T-cell (primary cell): ENCODE measurements around the gene KDM8. TPM values are rescaled to one million over a fixed set of nuclear protein-coding genes. Genes with fewer than 3 reads are reported as not detected.
A peak's percentile ranks its signal among the peaks of the same experiment; 100 is the strongest.

Experiments used
- ATAC-seq, 4 experiments: fragments of 200-7000 bp in 3 of 4; fragments of 150-1000 bp in 1 of 4; cut with Tn5 transposase; replicated peaks in 1 of 4; 1 replicate in 3 of 4; 2 replicates in 1 of 4; pipeline ENCODE4 v1.10.0; 2021; ENCODE audit warnings: moderate library complexity in 3 of 4, mild to moderate bottlenecking in 2 of 4, moderate number of reproducible peaks in 1 of 4
- CTCF ChIA-PET, 2 donors: fragments of 300-600 bp; sonication (Branson Sonifier 250); formaldehyde crosslinking; loops; one replicate each; lab custom pipeline; 2022; ENCODE audit warnings: antibody characterized with exemption in 2 of 2; lab: Charles Lee
- POLR2A ChIA-PET, 2 donors: fragments of 300-600 bp; sonication (Branson Sonifier 250); formaldehyde crosslinking; loops; one replicate each; lab custom pipeline; 2022; ENCODE audit warnings: antibody characterized with exemption in 2 of 2; lab: Charles Lee
- DNase-seq, 35 experiments: peaks; one replicate each; pipeline versions ENCODE4 v3.0.0 to v3.0.0-alpha.2; 2013 to 2023
- H3K27ac ChIP-seq: one replicate; pipeline ENCODE4 v1.5.1; 2013; ENCODE audit warnings: low read length
- H3K27me3 ChIP-seq, 2 experiments: replicated peaks in 1 of 2; 1 replicate in 1 of 2; 2 replicates in 1 of 2; pipeline versions ENCODE4 v1.6.1 to v1.7.0; 2013; ENCODE audit warnings: low read length in 1 of 2, mixed read lengths in 1 of 2; ENCODE audit not compliant: control insufficient read depth in 2 of 2, insufficient read depth in 2 of 2; ENCODE audit errors: extremely low read depth in 1 of 2
- H3K36me3 ChIP-seq, 2 donors: 1 replicate in 1 of 2; 2 replicates in 1 of 2; pipeline versions ENCODE4 v1.6.1 to v1.7.0; 2013; ENCODE audit warnings: low read length in 1 of 2; ENCODE audit not compliant: control insufficient read depth in 2 of 2, insufficient read depth in 1 of 2; ENCODE audit errors: extremely low read depth in 1 of 2
- H3K4me1 ChIP-seq, 2 experiments: 1 replicate in 1 of 2; 2 replicates in 1 of 2; pipeline versions ENCODE4 v1.6.1 to v1.7.0; 2013; ENCODE audit warnings: low read length in 2 of 2, mixed read lengths in 1 of 2; ENCODE audit not compliant: insufficient read depth in 2 of 2, control insufficient read depth in 1 of 2; ENCODE audit errors: extremely low read depth in 1 of 2
- H3K4me3 ChIP-seq, 2 donors: 1 replicate in 1 of 2; 2 replicates in 1 of 2; pipeline versions ENCODE4 v1.5.1 to v1.7.0; 2013; ENCODE audit warnings: mild to moderate bottlenecking in 2 of 2, low read length in 1 of 2, moderate library complexity in 1 of 2; ENCODE audit not compliant: control insufficient read depth in 1 of 2; ENCODE audit errors: extremely low read depth in 1 of 2
- H3K9me3 ChIP-seq: 2 replicates; pipeline ENCODE4 v1.7.0; 2013
- H3K27ac Mint-ChIP-seq, 2 donors: one replicate each; pipeline ENCODE4 v1.8.0; 2020 to 2021; ENCODE audit warnings: mild to moderate bottlenecking in 2 of 2, mixed read lengths in 2 of 2
- H3K27me3 Mint-ChIP-seq, 2 donors: one replicate each; pipeline ENCODE4 v1.8.0; 2021 to 2022; ENCODE audit warnings: mixed read lengths in 2 of 2
- H3K36me3 Mint-ChIP-seq: one replicate; pipeline ENCODE4 v1.8.0; 2021; ENCODE audit warnings: mixed read lengths
- H3K4me1 Mint-ChIP-seq, 3 donors: one replicate each; pipeline ENCODE4 v1.8.0; 2020 to 2022; ENCODE audit warnings: mixed read lengths in 3 of 3, mild to moderate bottlenecking in 1 of 3
- H3K4me3 Mint-ChIP-seq, 3 donors: one replicate each; pipeline ENCODE4 v1.8.0; 2020 to 2022; ENCODE audit warnings: mild to moderate bottlenecking in 3 of 3, mixed read lengths in 3 of 3, moderate library complexity in 3 of 3
- H3K9me3 Mint-ChIP-seq, 3 donors: one replicate each; pipeline ENCODE4 v1.8.0; 2020 to 2022; ENCODE audit warnings: mixed read lengths in 3 of 3
- WGBS: methylation state at CpG from one replicate; pipeline ENCODE4 v1.1.5; 2013; ENCODE audit warnings: missing lambda C conversion rate; ENCODE audit not compliant: insufficient coverage; 5-methylcytosine and 5-hydroxymethylcytosine counted together
- total RNA-seq, 35 experiments: library from RNA in 6 of 35; stranded (reverse) in 6 of 35; fragments of 120-200 nt in 1 of 35; gene quantifications; one replicate each; pipeline versions ENCODE4 v1.2.1 to v1.2.4 and lab custom pipeline; 2013 to 2026

The KDM8 gene
- total RNA-seq, 5 donors from 2014 or later (not counting 1 experiment from before 2014, with no cell fraction given): 13.4 to 25.6 (median 23.5) TPM

DNA sequence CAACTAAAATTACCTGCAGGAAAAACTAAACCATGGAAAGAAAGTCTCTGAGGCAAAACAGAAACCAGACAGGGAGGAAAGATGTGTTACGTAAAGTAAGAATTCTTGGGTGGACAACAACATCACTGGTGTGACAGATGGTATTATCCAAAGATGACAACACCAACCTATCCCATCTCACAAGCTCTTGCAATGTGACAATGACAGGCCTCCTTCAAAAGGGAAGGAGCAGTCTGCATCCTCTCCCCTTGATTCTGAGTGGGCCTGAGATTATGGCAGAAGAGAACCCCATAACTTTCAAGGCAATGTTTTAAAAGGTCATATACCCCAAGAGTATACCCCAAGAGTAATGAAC lies 17.6 kb upstream of the KDM8 start:
- H3K9me3 ChIP-seq: no peaks in the 10 kb centered on the region
- DNase-seq (no peak), ATAC-seq (no peak)
- peaks cover 0 to 4% of the 10 kb centered on the region in 2 experiments for H3K4me1 ChIP-seq
- ChIA-PET CTCF (no interaction called here), POLR2A (no interaction called here)
- Mint-ChIP-seq H3K27me3 (no peaks in the 10 kb centered on the region), H3K4me3 (no peak overlapping the region), H3K36me3 (no peaks in the 10 kb centered on the region), H3K4me1 (peaks cover 6 to 19% (median 15%) of the 10 kb centered on the region in 3 donors), H3K9me3 (peaks cover 0 to 3% (median 0%) of the 10 kb centered on the region in 3 donors), H3K27ac (peak overlapping the region in 1 of 2 donors; percentile 11)
- WGBS: no CpG with 5 or more reads among the region's 1 CpG
- H3K36me3 ChIP-seq: no peaks in the 10 kb centered on the region
- H3K27me3 ChIP-seq: peaks cover 0 to 5% of the 10 kb centered on the region in 2 experiments
- H3K4me3 ChIP-seq: no peak overlapping the region
- no peak overlapping the region for H3K27ac ChIP-seq

DNA sequence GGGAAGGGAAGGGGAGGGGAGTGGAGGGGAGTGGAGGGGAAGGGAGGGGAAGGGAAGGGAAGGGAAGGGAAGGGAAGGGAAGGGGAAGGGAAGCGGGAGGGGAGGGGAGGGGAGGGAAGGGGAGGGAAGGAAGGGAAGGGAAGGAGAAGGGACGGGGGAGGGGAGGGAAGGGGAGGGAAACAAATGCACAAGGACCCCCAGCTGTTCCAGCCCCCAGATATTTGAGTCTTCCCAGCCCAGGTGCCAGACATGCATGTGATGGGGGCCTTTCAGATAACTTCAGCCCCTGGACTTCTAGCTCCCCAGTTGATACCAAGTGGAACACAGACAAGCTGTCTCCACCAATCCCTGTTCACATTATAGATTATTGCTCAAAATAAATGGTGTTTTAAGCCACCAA lies 14.7 kb upstream of the KDM8 start:
- no peak overlapping the region for H3K27ac Mint-ChIP-seq
- no peaks in the 10 kb centered on the region for H3K27me3 Mint-ChIP-seq
- H3K4me1 ChIP-seq: peaks cover 0 to 4% of the 10 kb centered on the region in 2 experiments
- DNase-seq (no peak), ATAC-seq (no peak)
- peaks cover 16 to 25% (median 22%) of the 10 kb centered on the region in 3 donors for H3K4me1 Mint-ChIP-seq
- no peak overlapping the region for H3K27ac ChIP-seq
- H3K4me3 Mint-ChIP-seq: no peak overlapping the region
- H3K27me3 ChIP-seq: peaks cover 0 to 5% of the 10 kb centered on the region in 2 experiments
- no peaks in the 10 kb centered on the region for H3K9me3 ChIP-seq
- H3K4me3 ChIP-seq: no peak overlapping the region
- H3K9me3 Mint-ChIP-seq: no peaks in the 10 kb centered on the region
- ChIA-PET POLR2A (no interaction called here), CTCF (interaction anchor here in 1 of 2 donors (0.9 to 1.3 kb wide), 2 partner anchors 9 to 15 kb away, joined by 4 read pairs; no protein-coding TSS in a partner anchor)
- no peaks in the 10 kb centered on the region for H3K36me3 ChIP-seq
- no CpG with 5 or more reads among the region's 2 CpGs for WGBS
- no peaks in the 10 kb centered on the region for H3K36me3 Mint-ChIP-seq

DNA sequence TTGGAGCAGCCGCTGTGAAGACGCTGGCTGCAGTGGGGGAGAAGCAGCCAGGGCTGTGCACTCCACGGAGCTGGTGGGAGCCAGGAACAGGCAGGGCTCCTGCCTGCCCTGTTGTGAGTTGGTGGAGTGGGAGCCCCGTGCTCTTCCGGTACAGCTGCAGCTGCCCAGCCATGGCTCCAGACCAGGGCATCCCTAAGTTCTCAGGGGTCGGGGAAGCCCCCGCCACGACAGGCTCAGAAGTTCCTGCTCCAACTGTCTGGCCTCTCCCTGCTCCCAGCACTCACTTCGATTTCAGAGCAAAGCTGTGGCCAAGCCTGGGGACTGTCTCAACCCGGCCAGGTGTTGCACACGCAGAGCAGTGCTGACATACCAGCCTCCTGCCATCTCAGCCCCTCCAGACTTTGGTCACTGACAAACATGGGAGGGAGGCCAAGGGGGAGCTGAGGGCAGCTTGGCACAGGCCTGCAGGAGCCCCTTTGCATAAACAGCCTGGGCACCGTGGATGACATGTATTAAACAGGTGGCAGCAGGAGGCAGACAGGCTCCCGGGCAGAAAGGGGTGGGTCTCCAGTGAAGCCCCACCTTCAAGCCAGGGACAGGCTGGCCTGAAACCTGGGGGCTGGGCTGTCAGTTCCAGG lies 13.9 kb upstream of the KDM8 start:
- ATAC-seq (no peak), DNase-seq (no peak)
- no peak overlapping the region for H3K4me3 ChIP-seq
- no peak overlapping the region for H3K27ac ChIP-seq
- WGBS: 86% methylated on average over 9 of the region's 13 CpGs
- POLR2A ChIA-PET: interaction anchor here in 1 of 2 donors (0.5 kb wide), 1 partner anchor 24 kb away, joined by 4 read pairs; no protein-coding TSS in a partner anchor
- H3K9me3 Mint-ChIP-seq: no peaks in the 10 kb centered on the region
- H3K4me1 Mint-ChIP-seq: peaks cover 22 to 30% (median 28%) of the 10 kb centered on the region in 3 donors
- CTCF ChIA-PET: no interaction called here
- peaks cover 0 to 9% of the 10 kb centered on the region in 2 experiments for H3K4me1 ChIP-seq
- H3K36me3 Mint-ChIP-seq: no peaks in the 10 kb centered on the region
- no peak overlapping the region for H3K27ac Mint-ChIP-seq
- H3K9me3 ChIP-seq: no peaks in the 10 kb centered on the region
- peaks cover 0 to 5% of the 10 kb centered on the region in 2 experiments for H3K27me3 ChIP-seq
- H3K27me3 Mint-ChIP-seq: no peaks in the 10 kb centered on the region
- no peak overlapping the region for H3K4me3 Mint-ChIP-seq
- no peaks in the 10 kb centered on the region for H3K36me3 ChIP-seq

DNA sequence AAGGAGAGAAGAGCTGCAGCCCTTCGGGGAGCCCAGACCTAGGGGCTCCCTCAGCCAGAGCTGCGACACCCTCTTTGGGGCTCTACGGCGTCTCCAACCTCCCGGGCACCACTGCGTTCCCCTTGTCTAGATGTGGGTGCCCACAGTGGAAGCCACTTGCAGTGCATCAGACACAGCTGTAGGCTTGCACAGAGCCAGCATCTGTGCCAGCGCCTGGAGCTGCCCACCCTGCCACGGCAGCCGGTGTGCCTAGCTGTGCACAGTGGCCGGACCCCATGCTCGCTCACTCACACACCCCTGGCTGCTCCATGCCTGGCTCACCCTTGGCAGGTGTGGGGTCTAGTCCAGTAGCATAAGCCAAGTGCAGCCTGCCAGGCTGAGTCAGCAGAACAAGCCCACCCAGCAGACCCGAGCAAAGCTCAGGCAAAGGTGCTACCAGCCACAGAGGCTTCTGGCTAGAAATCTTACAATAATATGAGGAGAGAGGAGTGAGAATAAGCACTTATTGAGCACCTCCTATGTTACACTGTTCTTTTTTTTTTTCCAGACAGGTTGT lies 12.9 kb upstream of the KDM8 start:
- H3K27ac Mint-ChIP-seq: no peak overlapping the region
- Histone ChIP-seq H3K36me3 (no peaks in the 10 kb centered on the region), H3K4me1 (peaks cover 4 to 18% of the 10 kb centered on the region in 2 experiments), H3K27me3 (peaks cover 0 to 5% of the 10 kb centered on the region in 2 experiments), H3K27ac (no peak overlapping the region), H3K9me3 (no peaks in the 10 kb centered on the region), H3K4me3 (no peak overlapping the region)
- ChIA-PET CTCF (interaction anchor here in 1 of 2 donors (1.0 kb wide), 1 partner anchor 11 kb away, joined by 3 read pairs; no protein-coding TSS in a partner anchor), POLR2A (interaction anchor here (0.5 to 0.7 kb wide), 2 partner anchors 25 to 278 kb away, joined by 4 read pairs; no protein-coding TSS in a partner anchor)
- H3K4me3 Mint-ChIP-seq: no peak overlapping the region
- H3K27me3 Mint-ChIP-seq: no peaks in the 10 kb centered on the region
- H3K4me1 Mint-ChIP-seq: peaks cover 32 to 39% (median 36%) of the 10 kb centered on the region in 3 donors
- ATAC-seq: no peak
- H3K36me3 Mint-ChIP-seq: no peaks in the 10 kb centered on the region
- H3K9me3 Mint-ChIP-seq: no peaks in the 10 kb centered on the region
- DNase-seq: no peak
- 91% methylated on average over 11 of the region's 12 CpGs for WGBS

DNA sequence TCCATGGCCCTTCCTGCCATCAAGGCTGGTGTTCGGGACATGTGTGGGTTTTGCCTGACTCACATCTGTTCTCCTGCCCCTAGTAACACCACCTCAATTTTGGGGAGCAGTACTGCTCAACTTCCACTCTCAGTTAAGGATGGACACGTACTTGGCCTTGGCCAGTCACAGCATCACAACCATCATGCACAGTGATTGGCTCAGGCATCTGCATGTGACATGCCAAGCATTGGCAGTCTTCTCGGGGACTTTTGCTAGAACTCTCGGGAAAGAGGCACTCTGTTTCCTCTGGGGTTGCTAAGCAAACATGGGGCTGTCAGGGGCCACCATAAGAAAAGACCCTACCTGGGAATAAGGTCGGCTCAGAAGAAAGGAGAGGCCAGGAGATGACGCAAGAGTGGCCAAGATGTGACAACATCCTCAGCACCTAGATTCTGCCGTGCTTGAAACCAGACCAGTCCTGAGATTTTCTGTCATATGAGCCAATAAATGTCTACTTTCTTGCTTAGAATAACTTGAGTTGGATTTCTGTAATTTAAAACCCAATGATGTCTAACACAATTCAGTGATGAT lies 11.9 kb upstream of the KDM8 start:
- H3K27ac ChIP-seq: no peak overlapping the region
- H3K4me1 Mint-ChIP-seq: peaks cover 36 to 43% (median 40%) of the 10 kb centered on the region in 3 donors
- DNase-seq (no peak), ATAC-seq (no peak)
- peak overlapping the region in 1 of 2 donors; percentile 34 for H3K27ac Mint-ChIP-seq
- no peak overlapping the region for H3K4me3 ChIP-seq
- CTCF ChIA-PET: no interaction called here
- peaks cover 10 to 28% of the 10 kb centered on the region in 2 experiments for H3K4me1 ChIP-seq
- 82% methylated on average over 4 of the region's 7 CpGs for WGBS
- peaks cover 0 to 5% of the 10 kb centered on the region in 2 experiments for H3K27me3 ChIP-seq
- H3K36me3 ChIP-seq: no peaks in the 10 kb centered on the region
- no peaks in the 10 kb centered on the region for H3K9me3 Mint-ChIP-seq
- H3K9me3 ChIP-seq: no peaks in the 10 kb centered on the region
- H3K4me3 Mint-ChIP-seq: no peak overlapping the region
- H3K27me3 Mint-ChIP-seq: no peaks in the 10 kb centered on the region
- POLR2A ChIA-PET: interaction anchor here in 1 of 2 donors (0.7 kb wide), 1 partner anchor 277 kb away, joined by 4 read pairs; no protein-coding TSS in a partner anchor
- H3K36me3 Mint-ChIP-seq: no peaks in the 10 kb centered on the region

DNA sequence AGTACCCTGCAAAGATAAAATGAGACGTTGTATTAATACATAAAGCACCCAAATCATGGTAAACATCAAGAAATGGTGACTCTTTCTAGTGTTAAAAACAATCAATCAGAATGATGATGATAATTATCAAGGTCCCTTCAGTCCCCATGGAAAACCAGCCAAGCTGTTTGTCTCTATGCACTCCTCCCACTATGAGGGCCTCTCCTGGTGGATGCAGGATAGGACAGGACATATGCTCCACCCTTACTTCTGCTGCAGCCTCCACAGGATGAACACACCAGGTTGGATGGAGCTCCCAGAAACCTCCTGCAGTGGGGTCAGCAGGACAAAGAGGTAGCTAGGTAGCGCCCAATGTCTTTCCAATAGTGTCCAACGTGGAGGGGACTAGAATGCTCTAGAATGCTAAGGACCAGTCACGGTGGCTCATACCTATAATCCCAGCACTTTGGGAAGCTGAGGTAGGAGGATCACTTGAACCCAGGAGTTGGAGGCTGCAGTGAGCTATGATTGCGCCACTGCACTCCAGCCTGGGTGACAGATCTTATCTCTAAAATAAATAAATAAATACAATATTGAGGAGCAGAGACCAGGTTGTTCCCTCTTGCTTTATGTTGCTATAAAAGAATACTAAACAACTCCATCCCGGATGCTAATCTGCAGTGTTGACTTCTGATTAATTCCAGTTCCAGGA lies 9.9 kb upstream of the KDM8 start:
- CTCF ChIA-PET: interaction anchor here (0.5 to 1.8 kb wide), 4 partner anchors 10 to 40 kb away, joined by 3 to 5 read pairs (median 4); partner anchors contain the start of gene KDM8 (in 1 of the 2)
- peaks cover 15 to 47% of the 10 kb centered on the region in 2 experiments for H3K4me1 ChIP-seq
- Mint-ChIP-seq H3K4me3 (no peak overlapping the region), H3K9me3 (no peaks in the 10 kb centered on the region), H3K36me3 (no peaks in the 10 kb centered on the region), H3K4me1 (peaks cover 52 to 61% (median 55%) of the 10 kb centered on the region in 3 donors), H3K27me3 (no peaks in the 10 kb centered on the region), H3K27ac (peak overlapping the region; percentile 98 to 99)
- no peak for ATAC-seq
- H3K36me3 ChIP-seq: no peaks in the 10 kb centered on the region
- H3K4me3 ChIP-seq: no peak overlapping the region
- no peaks in the 10 kb centered on the region for H3K9me3 ChIP-seq
- H3K27ac ChIP-seq: no peak overlapping the region
- 100% methylated on average over 1 of the region's 6 CpGs for WGBS
- POLR2A ChIA-PET: interaction anchor here in 1 of 2 donors (0.6 to 1.3 kb wide), 2 partner anchors 17 to 77 kb away, joined by 3 to 4 read pairs; no protein-coding TSS in a partner anchor
- peaks cover 0 to 5% of the 10 kb centered on the region in 2 experiments for H3K27me3 ChIP-seq
- no peak for DNase-seq
